GM23338 (cell line): ENCODE results near the gene VSTM2B. TPM values are rescaled to one million over a fixed set of nuclear protein-coding genes. Genes with fewer than 3 reads are reported as not detected.

Source experiments
- ATAC-seq: fragments of 200-7000 bp; cut with Tn5 transposase; 3 replicates; pipeline ENCODE4 v1.9.1; 2020
- DNase-seq: peaks from one replicate; pipeline ENCODE4 v3.0.0-alpha.2; 2015; ENCODE audit warnings: low spot score
- H2AFZ ChIP-seq: fragments of 200-600 bp; sonication (generic); 2 replicates; pipeline ENCODE4 v1.8.0; 2016; ENCODE audit warnings: antibody characterized with exemption, mild to moderate bottlenecking, moderate library complexity
- H3F3A ChIP-seq: fragments of 200-600 bp; sonication (generic); replicated peaks from 2 replicates; pipeline ENCODE4 v1.8.0; 2017; ENCODE audit warnings: antibody characterized with exemption, mixed run types, low read depth
- H3K27ac ChIP-seq: fragments of 200-600 bp; sonication (generic); 2 replicates; pipeline ENCODE4 v1.6.1; 2016; ENCODE audit warnings: low read depth
- H3K27me3 ChIP-seq: fragments of 200-600 bp; sonication (generic); 2 replicates; pipeline ENCODE4 v1.8.0; 2016; ENCODE audit warnings: mild to moderate bottlenecking, mixed run types, moderate library complexity; ENCODE audit not compliant: insufficient read depth
- H3K36me3 ChIP-seq: fragments of 200-600 bp; sonication (generic); 2 replicates; pipeline ENCODE4 v1.8.0; 2016; ENCODE audit warnings: mild to moderate bottlenecking; ENCODE audit not compliant: insufficient read depth
- H3K4me1 ChIP-seq: fragments of 200-600 bp; sonication (generic); 2 replicates; pipeline ENCODE4 v1.8.0; 2016; ENCODE audit warnings: mild to moderate bottlenecking, moderate library complexity; ENCODE audit not compliant: insufficient read depth
- H3K4me2 ChIP-seq: fragments of 200-600 bp; sonication (generic); 2 replicates; pipeline ENCODE4 v1.7.1; 2017; ENCODE audit warnings: mixed run types
- H3K4me3 ChIP-seq: fragments of 200-600 bp; sonication (generic); 2 replicates; pipeline ENCODE4 v1.6.1; 2016; ENCODE audit warnings: mixed run types
- H3K79me2 ChIP-seq: fragments of 200-600 bp; sonication (generic); replicated peaks from 2 replicates; pipeline ENCODE4 v1.8.0; 2017; ENCODE audit warnings: mild to moderate bottlenecking; ENCODE audit not compliant: insufficient read depth
- H3K9me2 ChIP-seq: fragments of 200-600 bp; sonication (generic); 2 replicates; pipeline ENCODE4 v1.8.0; 2017; ENCODE audit not compliant: insufficient read depth
- H4K20me1 ChIP-seq: fragments of 200-600 bp; sonication (generic); replicated peaks from 2 replicates; pipeline ENCODE4 v1.8.0; 2017; ENCODE audit warnings: mild to moderate bottlenecking; ENCODE audit not compliant: insufficient read depth
- H3K27ac Mint-ChIP-seq: 2 replicates; pipeline ENCODE4 v1.8.0; 2020; ENCODE audit warnings: inconsistent platforms, mild to moderate bottlenecking, moderate library complexity, mixed read lengths
- H3K27me3 Mint-ChIP-seq: 3 replicates; pipeline ENCODE4 v1.8.0; 2022; ENCODE audit warnings: low read depth, mild to moderate bottlenecking, moderate library complexity, mixed read lengths, inconsistent platforms; ENCODE audit not compliant: insufficient read depth, poor library complexity
- H3K36me3 Mint-ChIP-seq: 3 replicates; pipeline ENCODE4 v1.8.0; 2021; ENCODE audit warnings: low read depth, mild to moderate bottlenecking, inconsistent platforms, moderate library complexity, mixed read lengths
- H3K4me1 Mint-ChIP-seq: 3 replicates; pipeline ENCODE4 v1.8.0; 2020; ENCODE audit warnings: mild to moderate bottlenecking, inconsistent platforms, mixed read lengths
- H3K4me3 Mint-ChIP-seq: 3 replicates; pipeline ENCODE4 v1.8.0; 2021; ENCODE audit warnings: moderate library complexity, mild to moderate bottlenecking, inconsistent platforms, mixed read lengths
- H3K9me3 Mint-ChIP-seq: 3 replicates; pipeline ENCODE4 v1.8.0; 2020; ENCODE audit warnings: moderate library complexity, mild to moderate bottlenecking, inconsistent platforms, mixed read lengths
- CREB1 ChIP-seq: fragments of 250-450 bp; sonication (Bioruptor Pico); IDR thresholded peaks from 2 replicates; pipeline ENCODE4 v1.5.0; 2020; ENCODE audit warnings: low read depth, mild to moderate bottlenecking, moderate library complexity
- EZH2 ChIP-seq: fragments of 200-600 bp; sonication (generic); IDR thresholded peaks from one replicate; pipeline ENCODE4 v1.8.0; 2017; ENCODE audit warnings: antibody characterized with exemption, mild to moderate bottlenecking, low read depth; ENCODE audit not compliant: unreplicated experiment
- JUNB ChIP-seq: IDR thresholded peaks from one replicate; pipeline ENCODE4 v1.6.1; 2016; ENCODE audit warnings: antibody characterized with exemption; ENCODE audit not compliant: unreplicated experiment
- NANOG ChIP-seq: IDR thresholded peaks from 2 replicates; pipeline ENCODE4 v1.6.1; 2016; ENCODE audit warnings: antibody characterized with exemption, borderline replicate concordance
- STAT1 ChIP-seq: IDR thresholded peaks from one replicate; pipeline ENCODE4 v1.6.1; 2016; ENCODE audit warnings: antibody characterized with exemption; ENCODE audit not compliant: unreplicated experiment
- ZNF114 ChIP-seq: fragments of 250-450 bp; sonication (Bioruptor Pico); IDR thresholded peaks from 2 replicates; pipeline ENCODE4 v1.5.0; 2020; ENCODE audit warnings: mild to moderate bottlenecking, moderate library complexity
- ZNF331 ChIP-seq: fragments of 250-450 bp; sonication (Bioruptor Pico); IDR thresholded peaks from 2 replicates; pipeline ENCODE4 v1.5.0; 2020; ENCODE audit warnings: low read depth, mild to moderate bottlenecking, moderate library complexity
- ZNF462 ChIP-seq: fragments of 250-450 bp; sonication (Bioruptor Pico); IDR thresholded peaks from 2 replicates; pipeline ENCODE4 v1.5.0; 2020; ENCODE audit warnings: mild to moderate bottlenecking, moderate library complexity
- polyA plus RNA-seq: library from polyadenylated mRNA; unstranded; fragments of >200 nt; fragmentation: Nextera tagmentation; extraction: Ambion mirVana; gene quantifications from 2 replicates; pipeline ENCODE4 v1.2.1, GENCODE V29; 2016
- total RNA-seq: library from RNA; depleted of rRNA; stranded (reverse); fragments of >200 nt; shearing (Covaris generic); gene quantifications from 2 replicates; pipeline ENCODE4 v1.2.3, GENCODE V29; 2014

Gene VSTM2B
- total and polyA plus RNA-seq, 2 experiments from 2014 or later = 1.2 to 1.8 TPM

GRCh38 chr19:29609636-29610035, 83.8 kb downstream of the VSTM2B start:
- no peaks in the 10 kb centered on the region for H3K36me3 ChIP-seq
- no peak overlapping the region; the same call in 1 of the 2 replicates for H3K4me2 ChIP-seq
- no peaks in the 10 kb centered on the region for H3K9me2 ChIP-seq
- no peaks in the 10 kb centered on the region for H3K27me3 ChIP-seq
- no peaks in the 10 kb centered on the region for H3K9me3 Mint-ChIP-seq
- peaks cover 24% of the 10 kb centered on the region for H3K79me2 ChIP-seq
- H3K4me1 Mint-ChIP-seq = peaks cover 5% of the 10 kb centered on the region
- H3K4me3 Mint-ChIP-seq = no peak overlapping the region
- peaks cover 9% of the 10 kb centered on the region for H3K27me3 Mint-ChIP-seq
- ATAC-seq (no peak), DNase-seq (no peak)
- H3K27ac Mint-ChIP-seq = no peak overlapping the region
- no peak overlapping the region for H3K4me3 ChIP-seq
- H3K36me3 Mint-ChIP-seq = peaks cover 40% of the 10 kb centered on the region
- no peaks in the 10 kb centered on the region; the same call in 1 of the 2 replicates for H3K4me1 ChIP-seq
- no peaks in the 10 kb centered on the region for H3F3A ChIP-seq
- H2AFZ ChIP-seq = no peak overlapping the region
- H3K27ac ChIP-seq = no peak overlapping the region
- H4K20me1 ChIP-seq = no peaks in the 10 kb centered on the region
- TF ChIP-seq NANOG (no peak), ZNF462 (CRISPR knock-in tag) (no peak), JUNB (no peak), EZH2 (no peak), ZNF331 (CRISPR knock-in tag) (no peak), ZNF114 (CRISPR knock-in tag) (no peak), CREB1 (CRISPR knock-in tag) (no peak), STAT1 (no peak)
